CD4-positive, alpha-beta T cell (primary cell): ENCODE data around the gene ZNF385C. TPM values are rescaled to one million over a fixed set of nuclear protein-coding genes. Genes with fewer than 3 reads are reported as not detected.
A peak's percentile ranks its signal among the peaks of the same experiment; 100 is the strongest.
"Not testable (repeated sequence)": the region's sequence is repeated elsewhere in the genome, so short reads cannot be mapped to it uniquely, and the experiment has no call there.

Experiments
- ATAC-seq: fragments of 200-7000 bp; cut with Tn5 transposase; one replicate; pipeline ENCODE4 v1.10.0; 2022; ENCODE audit warnings: mild to moderate bottlenecking; ENCODE audit not compliant: poor library complexity
- CTCF ChIA-PET: fragments of 350-600 bp; sonication (Branson Sonifier 250); formaldehyde crosslinking; loops from one replicate; lab custom pipeline; 2021; ENCODE audit warnings: antibody characterized with exemption, inconsistent platforms; lab: Charles Lee
- POLR2A ChIA-PET: fragments of 350-600 bp; sonication (Branson Sonifier 250); formaldehyde crosslinking; loops from one replicate; lab custom pipeline; 2021; ENCODE audit warnings: antibody characterized with exemption, inconsistent platforms; lab: Charles Lee
- DNase-seq, 14 experiments: peaks; one replicate each; pipeline ENCODE4 v3.0.0-alpha.2; 2013 to 2020; ENCODE audit warnings: mixed read lengths in 2 of 14
- H3K27ac ChIP-seq, 2 donors: one replicate each; pipeline versions ENCODE4 v1.5.1 to v1.7.0; 2013; ENCODE audit warnings: low read length in 2 of 2, low read depth in 1 of 2, mild to moderate bottlenecking in 1 of 2
- H3K27me3 ChIP-seq, 2 experiments: 1 replicate in 1 of 2; 2 replicates in 1 of 2; pipeline versions ENCODE4 v1.6.1 to v1.7.0; 2013; ENCODE audit warnings: low read length in 2 of 2, control low read depth in 1 of 2, mild to moderate bottlenecking in 1 of 2, moderate library complexity in 1 of 2; ENCODE audit not compliant: insufficient read depth in 2 of 2, control insufficient read depth in 1 of 2
- H3K36me3 ChIP-seq: one replicate; pipeline ENCODE4 v1.6.1; 2013; ENCODE audit warnings: low read length, control low read depth; ENCODE audit not compliant: insufficient read depth
- H3K4me1 ChIP-seq: one replicate; pipeline ENCODE4 v1.6.1; 2013; ENCODE audit warnings: low read length, control low read depth; ENCODE audit not compliant: insufficient read depth
- H3K4me3 ChIP-seq: one replicate; pipeline ENCODE4 v1.5.1; 2013; ENCODE audit warnings: mild to moderate bottlenecking, low read length, moderate library complexity
- H3K9me3 ChIP-seq, 2 experiments: 1 replicate in 1 of 2; 2 replicates in 1 of 2; pipeline versions ENCODE4 v1.6.1 to v1.7.0; 2013; ENCODE audit warnings: low read length in 2 of 2, mild to moderate bottlenecking in 2 of 2, control low read depth in 1 of 2, moderate library complexity in 1 of 2; ENCODE audit not compliant: control insufficient read depth in 1 of 2, insufficient read depth in 1 of 2
- H3K27ac Mint-ChIP-seq: one replicate; pipeline ENCODE4 v1.8.0; 2020; ENCODE audit warnings: mixed read lengths
- H3K27me3 Mint-ChIP-seq: one replicate; pipeline ENCODE4 v1.8.0; 2021; ENCODE audit warnings: mixed read lengths
- H3K36me3 Mint-ChIP-seq: one replicate; pipeline ENCODE4 v1.8.0; 2021; ENCODE audit warnings: low read depth, mixed read lengths
- H3K4me1 Mint-ChIP-seq: one replicate; pipeline ENCODE4 v1.8.0; 2021; ENCODE audit warnings: low read depth, mixed read lengths
- H3K4me3 Mint-ChIP-seq: one replicate; pipeline ENCODE4 v1.8.0; 2020; ENCODE audit warnings: mild to moderate bottlenecking, mixed read lengths
- H3K9me3 Mint-ChIP-seq: one replicate; pipeline ENCODE4 v1.8.0; 2020; ENCODE audit warnings: mixed read lengths
- intact Hi-C, 2 experiments: fragments of 100-400 bp; cut with DNase I in 1 of 2; cut with micrococcal nuclease in 1 of 2; formaldehyde crosslinking; loops; one replicate each; pipeline versions ENCODE4 v1.15.1 to v1.9.0; 2023 to 2025; cut with DNase I, micrococcal nuclease
- total RNA-seq, 174 experiments: library from RNA in 2 of 174; stranded (reverse) in 2 of 174; gene quantifications; one replicate each; pipeline ENCODE4 v1.2.3 and lab custom pipeline; 2021 to 2026
- TF ChIP-seq, protein P1 (sequence below): fragments of 200-600 bp; IDR thresholded peaks from one replicate; pipeline ENCODE4 v1.8.0; 2022; ENCODE audit warnings: antibody characterized with exemption, mild to moderate bottlenecking

The ZNF385C gene
- total RNA-seq, 2 experiments from 2014 or later: 0.20 TPM; not detected in 1

DNA sequence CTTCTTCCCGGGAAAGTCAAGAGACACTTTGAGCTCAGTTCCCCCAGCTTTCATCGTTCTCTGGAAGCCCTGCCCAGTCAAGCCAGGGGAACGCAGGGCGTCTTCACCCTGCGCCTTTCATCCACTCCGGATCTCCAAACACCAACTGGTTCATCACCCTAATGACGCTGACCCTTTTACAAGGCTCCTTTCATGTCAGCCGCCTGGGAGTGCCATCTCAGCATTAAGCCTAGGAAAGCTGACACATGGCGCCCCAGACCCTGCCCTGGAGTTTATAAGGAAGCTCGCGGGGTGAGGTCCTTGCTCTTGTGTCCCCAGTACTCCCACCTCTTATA lies 80.4 kb downstream of the ZNF385C start:
- peaks cover 72% of the 10 kb centered on the region for H3K4me1 Mint-ChIP-seq
- Histone ChIP-seq H3K27ac (peak overlapping the region; percentile 93 to 94), H3K27me3 (no peaks in the 10 kb centered on the region), H3K4me1 (peaks cover 74% of the 10 kb centered on the region), H3K9me3 (no peaks in the 10 kb centered on the region), H3K36me3 (peaks cover 13% of the 10 kb centered on the region), H3K4me3 (peak overlapping the region; percentile 100)
- H3K4me3 Mint-ChIP-seq: peak overlapping the region; percentile 100
- no peak for DNase-seq
- TF ChIP-seq, protein P1, sequence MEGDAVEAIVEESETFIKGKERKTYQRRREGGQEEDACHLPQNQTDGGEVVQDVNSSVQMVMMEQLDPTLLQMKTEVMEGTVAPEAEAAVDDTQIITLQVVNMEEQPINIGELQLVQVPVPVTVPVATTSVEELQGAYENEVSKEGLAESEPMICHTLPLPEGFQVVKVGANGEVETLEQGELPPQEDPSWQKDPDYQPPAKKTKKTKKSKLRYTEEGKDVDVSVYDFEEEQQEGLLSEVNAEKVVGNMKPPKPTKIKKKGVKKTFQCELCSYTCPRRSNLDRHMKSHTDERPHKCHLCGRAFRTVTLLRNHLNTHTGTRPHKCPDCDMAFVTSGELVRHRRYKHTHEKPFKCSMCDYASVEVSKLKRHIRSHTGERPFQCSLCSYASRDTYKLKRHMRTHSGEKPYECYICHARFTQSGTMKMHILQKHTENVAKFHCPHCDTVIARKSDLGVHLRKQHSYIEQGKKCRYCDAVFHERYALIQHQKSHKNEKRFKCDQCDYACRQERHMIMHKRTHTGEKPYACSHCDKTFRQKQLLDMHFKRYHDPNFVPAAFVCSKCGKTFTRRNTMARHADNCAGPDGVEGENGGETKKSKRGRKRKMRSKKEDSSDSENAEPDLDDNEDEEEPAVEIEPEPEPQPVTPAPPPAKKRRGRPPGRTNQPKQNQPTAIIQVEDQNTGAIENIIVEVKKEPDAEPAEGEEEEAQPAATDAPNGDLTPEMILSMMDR: no peak
- H3K36me3 Mint-ChIP-seq: peaks cover 34% of the 10 kb centered on the region
- H3K9me3 Mint-ChIP-seq: no peaks in the 10 kb centered on the region
- CTCF ChIA-PET: interaction anchor here (0.6 to 2.3 kb wide), 8 partner anchors 22 to 806 kb away, joined by 3 to 6 read pairs (median 3); partner anchors contain the start of genes BECN1, CNP and ODAD4
- ATAC-seq: peak; percentile 3
- H3K27me3 Mint-ChIP-seq: no peaks in the 10 kb centered on the region
- POLR2A ChIA-PET: interaction anchor here (0.6 to 6.3 kb wide), 29 partner anchors 8 to 1351 kb away, joined by 3 to 81 read pairs (median 5); partner anchors contain the start of genes ACLY, C17orf113, CNP and DHX58
- intact Hi-C loops: loop anchor here (1.0 to 5.0 kb wide), 6 partner anchors 51 to 1201 kb away; partner anchors contain the start of genes CNP (in 2 of the 2), ACLY (in 1 of the 2) and ODAD4 (in 1 of the 2)
- H3K27ac Mint-ChIP-seq: peak overlapping the region; percentile 98

DNA sequence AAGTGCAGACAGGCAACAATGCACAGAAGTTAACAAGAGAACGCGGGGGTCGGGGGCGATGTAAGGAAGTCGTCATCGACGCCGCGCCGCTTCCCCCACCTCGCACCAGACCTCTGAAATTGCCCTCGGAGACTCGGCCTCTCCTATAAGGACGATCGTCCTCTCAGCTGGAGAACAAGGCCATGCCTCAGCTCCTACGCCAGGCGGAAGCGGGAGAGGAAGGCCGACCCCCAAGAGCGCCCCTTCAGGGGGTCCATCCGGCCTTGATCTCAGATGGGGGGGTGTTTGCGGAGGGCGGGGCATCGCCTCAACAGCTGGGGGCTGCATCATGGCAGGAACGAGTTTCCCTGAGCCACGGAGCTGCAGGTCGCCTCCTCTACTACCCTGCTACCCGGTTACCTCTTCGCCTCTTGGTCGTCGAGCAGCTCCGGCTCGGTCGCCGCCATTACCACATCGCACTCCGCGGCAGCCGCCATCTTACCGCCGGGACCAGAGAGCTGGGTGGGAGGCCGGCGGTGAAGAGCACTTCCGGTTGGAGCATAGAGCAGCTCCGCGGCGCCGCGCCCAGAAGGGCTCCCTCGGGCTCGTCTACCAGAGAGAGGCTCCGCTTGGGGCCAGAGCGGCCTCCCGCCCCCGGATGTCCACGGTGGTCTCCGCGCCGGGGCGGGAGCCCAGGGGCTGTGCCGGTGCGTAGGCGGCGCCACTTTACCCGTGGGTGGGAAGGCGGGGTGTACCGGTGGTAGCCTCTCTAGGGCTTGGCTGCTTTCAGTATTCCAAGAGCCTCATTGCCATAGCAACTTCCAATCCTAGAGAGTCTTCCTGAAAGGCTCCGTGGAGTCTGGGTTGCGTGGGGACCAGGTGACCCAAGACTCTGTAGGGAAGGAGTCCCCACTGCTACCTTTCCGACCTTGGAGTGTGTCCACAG lies 81.1 kb downstream of the ZNF385C start, which contains the start of gene DNAJC7:
Gene DNAJC7 (minus strand): TSS at position 499 of the 925 bp plus-strand sequence. CDS start 23 bp downstream, at position 476.
- POLR2A ChIA-PET: interaction anchor here (0.6 to 6.3 kb wide), 33 partner anchors 8 to 1371 kb away, joined by 3 to 81 read pairs (median 4); partner anchors contain the start of genes ACLY, C17orf113, CNP and DHX58
- Histone ChIP-seq H3K27me3 (no peaks in the 10 kb centered on the region), H3K9me3 (no peaks in the 10 kb centered on the region), H3K4me3 (peak within 1 kb of the TSS; percentile 100), H3K27ac (peak within 1 kb of the TSS; percentile 93 to 94), H3K36me3 (peaks cover 7% of the 10 kb centered on the region), H3K4me1 (peaks cover 78% of the 10 kb centered on the region)
- intact Hi-C loops: loop anchor here (1.0 to 5.0 kb wide), 6 partner anchors 50 to 1200 kb away; partner anchors contain the start of genes CNP (in 2 of the 2), ACLY (in 1 of the 2) and ODAD4 (in 1 of the 2)
- CTCF ChIA-PET: interaction anchor here (0.5 to 1.3 kb wide), 9 partner anchors 10 to 807 kb away, joined by 3 to 4 read pairs (median 3); partner anchors contain the start of genes BECN1 and ODAD4
- Mint-ChIP-seq H3K9me3 (no peaks in the 10 kb centered on the region), H3K4me3 (peak within 1 kb of the TSS; percentile 100), H3K27ac (peak within 1 kb of the TSS; percentile 98), H3K4me1 (peaks cover 75% of the 10 kb centered on the region), H3K36me3 (peaks cover 32% of the 10 kb centered on the region), H3K27me3 (no peaks in the 10 kb centered on the region)
- TF ChIP-seq, protein P1: no peak
- peak; percentile 79 to 96 (median 86) for DNase-seq
- ATAC-seq: peak; percentile 84

DNA sequence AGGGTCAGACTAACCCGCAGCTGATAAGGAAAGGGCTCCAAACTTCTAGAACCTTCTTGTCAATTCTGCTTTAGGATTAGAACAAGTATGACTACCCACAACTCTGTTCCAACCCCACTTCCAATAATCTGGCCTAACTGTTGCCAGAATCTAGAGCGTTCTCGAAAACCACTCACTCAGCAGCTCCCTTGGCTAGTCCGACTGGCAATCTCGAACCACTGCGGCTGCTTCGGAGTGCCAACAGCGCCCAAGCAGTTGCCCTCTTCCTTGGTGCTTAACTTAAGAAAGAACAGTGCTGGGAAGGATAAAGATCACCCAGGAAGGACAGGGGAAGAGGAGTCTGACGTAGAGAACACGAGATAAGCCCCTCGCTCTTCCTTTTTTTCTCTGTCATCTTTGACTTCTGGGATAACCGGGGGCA lies 81.9 kb downstream of the ZNF385C start:
- DNase-seq: peak in 4 of 14 experiments; percentile 18 to 39 (median 28)
- POLR2A ChIA-PET: interaction anchor here (0.8 to 6.3 kb wide), 14 partner anchors 10 to 593 kb away, joined by 3 to 81 read pairs (median 6); partner anchors contain the start of genes CNP, DHX58, KAT2A and KCNH4
- H3K4me1 ChIP-seq: peaks cover 76% of the 10 kb centered on the region
- intact Hi-C loops: loop anchor here (2.0 to 5.0 kb wide), 5 partner anchors 49 to 1199 kb away; partner anchors contain the start of genes CNP (in 2 of the 2), ACLY (in 1 of the 2) and ODAD4 (in 1 of the 2)
- H3K9me3 ChIP-seq: no peaks in the 10 kb centered on the region
- Mint-ChIP-seq H3K4me3 (peak overlapping the region; percentile 100), H3K9me3 (no peaks in the 10 kb centered on the region), H3K27me3 (no peaks in the 10 kb centered on the region), H3K4me1 (peaks cover 79% of the 10 kb centered on the region), H3K27ac (peak overlapping the region; percentile 98), H3K36me3 (peaks cover 37% of the 10 kb centered on the region)
- H3K4me3 ChIP-seq: peak overlapping the region; percentile 100
- peaks cover 7% of the 10 kb centered on the region for H3K36me3 ChIP-seq
- ATAC-seq: no peak
- CTCF ChIA-PET: interaction anchor here (1.0 to 1.3 kb wide), 3 partner anchors 27 to 86 kb away, joined by 3 to 4 read pairs (median 3); partner anchors contain the start of gene ODAD4
- no peaks in the 10 kb centered on the region for H3K27me3 ChIP-seq
- TF ChIP-seq, protein P1: no peak
- H3K27ac ChIP-seq: peak overlapping the region; percentile 93 to 94

DNA sequence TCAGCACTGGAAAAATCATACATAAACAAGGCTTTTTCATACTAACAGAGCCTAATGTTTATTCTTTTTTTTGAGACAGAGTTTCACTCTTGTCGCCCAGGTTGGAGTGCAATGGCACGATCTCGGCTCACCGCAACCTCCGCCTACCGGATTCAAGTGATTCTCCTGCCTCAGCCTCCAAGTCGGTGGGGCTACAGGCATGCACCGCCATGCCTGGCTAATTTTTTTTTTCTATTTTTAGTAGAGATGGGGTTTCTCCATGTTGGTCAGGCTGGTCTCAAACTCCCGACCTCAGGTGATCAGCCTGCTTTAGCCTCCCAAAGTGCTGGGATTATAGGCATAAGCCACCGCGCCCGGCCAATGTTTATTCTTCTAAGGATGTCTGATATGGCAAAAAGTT lies 84.5 kb downstream of the ZNF385C start:
- H3K4me1 ChIP-seq: peaks cover 70% of the 10 kb centered on the region
- ATAC-seq, CTCF ChIA-PET, H3K27ac ChIP-seq, H3K4me3 ChIP-seq, POLR2A ChIA-PET, H3K9me3 Mint-ChIP-seq, H3K27me3 Mint-ChIP-seq, DNase-seq, intact Hi-C loops, H3K27me3 ChIP-seq, H3K9me3 ChIP-seq: not testable (repeated sequence)
- H3K4me3 Mint-ChIP-seq: peak overlapping the region; percentile 11
- peaks cover 83% of the 10 kb centered on the region for H3K4me1 Mint-ChIP-seq
- H3K36me3 Mint-ChIP-seq: peaks cover 49% of the 10 kb centered on the region
- peaks cover 16% of the 10 kb centered on the region for H3K36me3 ChIP-seq
- peak overlapping the region; percentile 12 for H3K27ac Mint-ChIP-seq
